HG03378 (cell line): ENCODE data around the gene OR51B2.
A peak's percentile ranks its signal among the peaks of the same experiment; 100 is the strongest.

Source experiments
- ATAC-seq: cut with Tn5 transposase; IDR thresholded peaks from one replicate; pipeline ENCODE4 v1.9.1; 2021; ENCODE audit warnings: mild to moderate bottlenecking, moderate library complexity; ENCODE audit not compliant: unreplicated experiment

OR51B2 gene

DNA sequence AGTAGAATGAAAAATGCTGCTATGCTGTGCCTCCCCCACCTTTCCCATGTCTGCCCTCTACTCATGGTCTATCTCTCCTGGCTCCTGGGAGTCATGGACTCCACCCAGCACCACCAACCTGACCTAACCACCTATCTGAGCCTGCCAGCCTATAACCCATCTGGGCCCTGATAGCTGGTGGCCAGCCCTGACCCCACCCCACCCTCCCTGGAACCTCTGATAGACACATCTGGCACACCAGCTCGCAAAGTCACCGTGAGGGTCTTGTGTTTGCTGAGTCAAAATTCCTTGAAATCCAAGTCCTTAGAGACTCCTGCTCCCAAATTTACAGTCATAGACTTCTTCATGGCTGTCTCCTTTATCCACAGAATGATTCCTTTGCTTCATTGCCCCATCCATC lies 39.5 kb downstream of the OR51B2 start:
- no peak for ATAC-seq

GRCh38 chr11:5283882-5284281 lies 40.2 kb downstream of the OR51B2 start:
- no peak for ATAC-seq

- no peak for ATAC-seq
Observed at GRCh38 chr11:5283086-5283485, 41.0 kb downstream of the OR51B2 start.

DNA sequence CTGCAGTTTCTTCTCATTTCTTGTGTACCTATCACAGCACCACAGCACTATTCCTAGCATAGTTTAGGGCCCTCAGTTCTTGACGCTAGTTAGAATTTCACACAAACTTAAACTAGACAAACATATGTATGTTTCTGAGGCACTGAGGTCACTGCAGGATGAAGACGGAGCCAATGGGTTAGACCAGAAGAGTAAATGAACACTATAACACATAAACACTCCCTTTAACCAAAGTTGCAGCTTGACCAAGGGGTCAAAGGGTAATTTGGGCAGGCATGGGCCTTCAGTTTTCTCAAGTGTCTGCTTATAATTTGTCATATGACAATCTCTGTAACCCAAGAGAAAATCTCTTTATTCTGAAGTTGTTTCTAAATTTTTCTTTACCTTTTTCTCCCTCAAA lies 41.5 kb downstream of the OR51B2 start:
- no peak for ATAC-seq

GRCh38 chr11:5281596-5281995 lies 42.5 kb downstream of the OR51B2 start:
- no peak for ATAC-seq

DNA sequence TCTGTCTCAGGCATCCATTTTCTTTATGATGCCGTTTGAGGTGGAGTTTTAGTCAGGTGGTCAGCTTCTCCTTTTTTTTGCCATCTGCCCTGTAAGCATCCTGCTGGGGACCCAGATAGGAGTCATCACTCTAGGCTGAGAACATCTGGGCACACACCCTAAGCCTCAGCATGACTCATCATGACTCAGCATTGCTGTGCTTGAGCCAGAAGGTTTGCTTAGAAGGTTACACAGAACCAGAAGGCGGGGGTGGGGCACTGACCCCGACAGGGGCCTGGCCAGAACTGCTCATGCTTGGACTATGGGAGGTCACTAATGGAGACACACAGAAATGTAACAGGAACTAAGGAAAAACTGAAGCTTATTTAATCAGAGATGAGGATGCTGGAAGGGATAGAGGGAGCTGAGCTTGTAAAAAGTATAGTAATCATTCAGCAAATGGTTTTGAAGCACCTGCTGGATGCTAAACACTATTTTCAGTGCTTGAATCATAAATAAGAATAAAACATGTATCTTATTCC lies 43.5 kb downstream of the OR51B2 start:
- ATAC-seq = peak; percentile 91

DNA sequence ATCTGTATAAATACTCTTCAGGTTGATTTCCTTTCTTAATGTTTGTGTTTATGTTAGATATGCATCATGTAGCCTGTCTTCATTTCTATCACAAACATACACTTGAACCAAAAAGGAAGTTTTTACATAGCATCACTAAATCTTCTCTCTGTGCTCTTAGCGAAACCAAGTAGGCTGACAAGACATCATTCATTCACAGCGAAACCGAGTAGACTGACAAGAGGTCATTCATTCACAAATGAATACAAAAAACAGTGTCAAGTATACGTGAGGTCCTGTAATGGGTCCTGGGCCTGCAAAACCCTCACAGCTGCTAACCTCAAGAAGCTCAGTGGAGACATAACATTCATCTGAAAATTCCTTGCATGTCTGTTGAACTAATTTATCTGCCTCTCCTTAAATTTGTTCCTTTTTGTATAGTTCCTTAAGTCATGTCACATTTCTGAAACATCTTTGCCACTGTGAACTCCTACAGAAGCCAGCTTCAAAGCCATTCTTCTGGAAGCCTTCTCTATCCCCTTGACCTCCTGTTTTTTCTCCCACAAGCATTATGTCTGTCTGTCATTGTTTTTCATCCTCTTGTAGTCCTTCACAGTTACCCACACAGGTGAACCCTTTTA lies 44.5 kb downstream of the OR51B2 start:
- ATAC-seq = no peak

DNA sequence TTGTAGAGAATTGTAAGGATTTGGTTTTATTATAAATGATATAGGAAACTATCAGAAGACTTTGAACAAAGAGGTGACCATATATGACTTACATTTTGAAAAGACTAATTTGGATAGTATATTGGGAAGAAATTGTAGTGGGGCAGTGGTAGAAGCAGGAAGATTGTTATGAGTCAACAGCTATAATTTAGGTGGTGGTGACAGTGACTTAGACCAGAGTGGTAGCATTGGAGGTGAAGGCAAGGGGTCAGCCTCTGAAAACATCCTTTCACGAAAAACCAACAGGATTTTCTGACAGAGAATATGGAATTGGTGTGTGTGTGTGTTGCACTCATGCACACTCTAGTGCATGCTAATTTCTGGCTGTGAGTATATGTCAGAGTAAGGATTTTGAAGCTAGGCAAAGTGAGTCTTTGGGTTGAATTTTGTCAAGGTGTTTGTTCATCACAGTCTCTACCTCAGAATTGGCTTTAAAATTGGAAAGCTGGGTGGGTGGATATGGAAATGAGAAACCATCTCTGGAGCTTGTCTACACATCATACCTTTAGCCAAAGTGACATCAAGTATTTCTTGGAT lies 46.2 kb downstream of the OR51B2 start:
- ATAC-seq = peak; percentile 67

DNA sequence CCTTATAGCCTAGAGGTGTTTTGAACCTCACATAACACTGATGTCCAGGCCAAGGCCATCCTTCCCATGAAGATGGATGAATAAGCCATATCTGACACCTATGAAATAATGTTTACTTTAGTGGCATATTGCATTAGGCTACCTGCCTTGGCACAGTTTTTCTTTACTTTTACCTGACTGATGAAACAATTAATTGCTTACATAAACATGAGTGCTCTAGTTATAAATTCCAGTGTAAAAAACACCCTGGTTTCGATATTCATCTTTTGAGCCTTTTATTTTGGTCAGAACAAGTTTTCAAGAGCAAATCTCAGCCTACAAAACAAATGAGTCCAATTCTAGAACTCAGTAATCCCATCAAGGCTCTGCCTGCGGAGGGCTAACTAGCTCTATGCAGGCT lies 47.4 kb downstream of the OR51B2 start:
- ATAC-seq = no peak

GRCh38 chr11:5275369-5276110 lies 48.6 kb downstream of the OR51B2 start:
- no peak for ATAC-seq

- no peak for ATAC-seq
Observed at GRCh38 chr11:5274395-5274794, 49.7 kb downstream of the OR51B2 start.
